Cerebellar nuclear complex (tissue), 1 donor: Measurements from ENCODE around the gene CX3CR1.

ENCODE experiments used
- DNase-seq, 2 experiments: peaks; one replicate each; lab custom pipeline; 2025; lab: John Stamatoyannopoulos, UW

CX3CR1 gene

DNA sequence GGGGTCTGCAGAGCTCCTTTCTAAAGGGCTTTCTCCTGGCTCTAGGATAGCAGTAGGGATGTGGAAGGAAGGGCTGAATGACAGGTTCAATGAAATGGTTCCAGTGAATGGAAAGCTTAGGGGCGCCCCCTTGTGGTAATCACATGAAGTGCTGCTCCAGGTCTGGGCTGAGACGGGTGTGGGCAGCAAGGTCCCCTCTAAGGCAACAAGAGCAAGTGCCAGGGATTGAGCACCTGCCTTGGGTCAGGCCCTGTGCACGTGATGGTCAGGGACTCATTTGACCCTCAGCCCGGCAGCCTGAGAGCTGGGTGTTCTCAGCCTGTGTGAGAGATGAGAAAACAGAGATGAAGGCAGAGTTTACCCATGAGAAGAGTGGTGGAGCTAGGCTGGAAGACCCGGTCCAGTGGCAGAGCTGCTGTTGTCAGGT, 12.1 kb upstream of the CX3CR1 start:
- no peak for DNase-seq

GRCh38 chr3:39290255-39290654, 10.4 kb upstream of the CX3CR1 start:
- no peak for DNase-seq

DNA sequence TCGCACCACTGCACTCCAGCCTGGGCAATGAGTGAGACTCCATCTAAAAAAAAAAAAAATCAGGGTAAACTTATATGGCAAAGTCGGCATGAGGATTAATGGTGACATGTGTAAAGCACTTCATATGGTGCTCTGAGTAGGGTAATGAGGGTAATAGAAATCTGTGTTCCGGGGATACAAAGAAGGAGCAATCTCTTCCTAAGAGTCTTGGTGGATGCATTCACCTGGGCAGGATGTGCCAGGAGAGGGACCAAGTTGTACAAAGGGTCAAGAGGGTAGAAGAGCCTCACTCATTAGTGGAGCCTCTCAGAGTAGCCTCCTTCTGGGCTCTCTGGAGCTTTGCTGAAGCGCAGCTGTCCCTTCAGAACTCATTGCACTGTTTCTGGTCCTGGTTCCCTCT, 9.3 kb upstream of the CX3CR1 start:
- DNase-seq: no peak

DNA sequence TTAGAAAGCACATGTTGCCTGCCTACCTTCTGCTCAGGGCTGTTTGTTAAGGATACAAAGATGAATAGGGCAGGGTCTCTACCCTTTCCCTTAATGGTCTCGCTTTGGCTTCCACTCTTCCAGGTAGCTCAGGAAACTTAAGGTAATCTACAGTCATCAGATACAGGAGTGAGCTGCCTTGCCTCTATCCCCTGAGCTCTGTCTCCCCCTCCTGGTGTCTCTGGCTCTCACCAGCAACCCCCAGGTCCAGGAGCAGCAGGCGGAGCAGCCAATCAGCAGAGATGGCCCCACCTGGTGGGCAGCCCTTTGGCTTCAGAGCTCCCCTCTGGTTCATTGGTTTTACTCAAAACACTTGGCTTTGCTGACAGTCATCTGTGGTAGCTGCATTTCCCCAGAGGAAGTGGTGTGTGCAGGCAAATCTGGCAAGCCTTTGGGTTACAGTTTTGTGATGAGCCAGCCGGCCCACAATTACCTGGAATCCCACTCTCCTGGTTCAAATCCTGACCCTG, 8.5 kb upstream of the CX3CR1 start:
- peak in 1 of 2 experiments; percentile 38 for DNase-seq

DNA sequence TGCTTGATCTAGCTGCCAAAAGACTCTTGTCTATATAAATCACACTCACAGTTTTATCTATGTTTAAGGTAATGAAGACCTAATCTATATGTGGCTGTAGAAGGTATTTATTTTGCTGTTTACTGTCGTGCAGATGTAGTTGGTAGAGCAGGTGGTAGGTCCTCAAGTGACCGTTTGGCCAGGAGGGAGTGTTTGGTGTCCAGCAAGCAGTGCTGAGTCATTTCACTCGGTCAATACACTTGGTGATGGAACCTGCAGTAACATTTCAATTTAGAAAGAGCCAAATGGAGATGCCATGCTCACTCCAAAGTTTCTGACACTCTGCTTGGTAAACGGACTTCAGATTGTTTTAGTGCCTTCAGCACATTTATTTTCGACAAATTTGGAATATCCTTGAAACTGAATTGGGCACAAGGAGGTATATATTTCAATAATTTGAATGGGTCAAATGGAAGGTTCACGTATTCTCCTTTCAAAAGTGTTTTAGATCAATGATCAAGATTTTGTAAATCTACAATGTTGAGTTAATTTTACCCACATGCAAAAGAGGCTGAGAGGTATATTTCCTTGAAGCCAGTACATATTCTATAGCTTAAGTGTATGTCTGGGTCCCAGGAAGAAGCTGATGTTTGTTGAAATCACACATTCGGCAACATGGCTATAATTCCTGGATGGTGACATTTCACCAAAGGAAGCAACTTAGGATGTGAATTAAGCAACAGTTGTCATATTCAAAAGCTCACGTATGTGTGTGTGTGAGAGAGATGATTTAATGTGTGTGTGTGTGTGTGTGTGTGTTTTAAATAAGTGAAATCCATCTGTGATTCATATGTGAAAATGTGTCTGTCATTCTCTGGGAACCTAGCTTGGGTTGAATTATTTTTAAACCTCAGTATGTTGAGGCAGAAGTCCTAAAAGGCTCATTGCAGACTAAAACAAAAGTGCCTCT, 7.7 kb upstream of the CX3CR1 start:
- no peak for DNase-seq

- no peak for DNase-seq
Observed at GRCh38 chr3:39286771-39287170, 6.9 kb upstream of the CX3CR1 start.

DNA sequence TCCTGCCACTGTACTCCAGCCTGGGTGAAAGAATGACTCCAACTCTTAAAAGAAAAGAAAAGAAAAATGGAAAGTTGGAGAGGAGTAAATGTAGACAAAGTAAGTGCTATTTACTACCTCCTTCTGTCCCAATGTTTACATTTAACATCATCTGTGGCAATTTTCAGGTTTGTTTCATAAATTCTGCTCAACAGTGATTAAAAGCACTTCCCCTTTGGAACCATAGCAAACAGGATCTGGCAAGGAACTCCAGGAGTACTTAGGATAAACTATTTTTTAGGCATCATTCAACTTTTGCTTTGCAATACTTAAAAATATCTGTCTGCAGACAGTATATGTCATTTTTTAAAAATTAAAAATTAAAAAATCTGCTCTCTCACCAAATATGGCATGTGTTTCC, 5.5 kb upstream of the CX3CR1 start:
- no peak for DNase-seq

GRCh38 chr3:39284457-39284881, 4.6 kb upstream of the CX3CR1 start:
- no peak for DNase-seq

DNA sequence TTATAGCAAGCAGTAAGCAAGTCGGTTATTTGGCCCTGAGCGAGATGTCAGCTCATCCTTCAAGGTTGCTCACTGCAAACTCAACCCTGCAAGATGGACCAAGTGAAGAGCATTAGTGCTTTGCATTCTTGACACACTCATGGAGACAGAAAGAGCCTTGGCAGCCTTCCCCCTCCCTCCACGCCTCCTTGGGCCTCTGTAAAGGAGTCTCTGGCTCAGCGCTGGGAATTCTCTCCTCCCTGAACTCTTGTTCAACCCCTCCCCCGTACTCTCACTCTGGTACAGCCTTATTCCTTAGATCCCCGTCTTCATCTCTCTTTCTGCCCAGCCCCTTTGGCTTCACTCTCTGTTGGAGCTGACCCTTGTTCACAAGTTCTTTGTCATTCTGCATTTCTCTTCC, 2.2 kb upstream of the CX3CR1 start:
- DNase-seq: no peak

DNA sequence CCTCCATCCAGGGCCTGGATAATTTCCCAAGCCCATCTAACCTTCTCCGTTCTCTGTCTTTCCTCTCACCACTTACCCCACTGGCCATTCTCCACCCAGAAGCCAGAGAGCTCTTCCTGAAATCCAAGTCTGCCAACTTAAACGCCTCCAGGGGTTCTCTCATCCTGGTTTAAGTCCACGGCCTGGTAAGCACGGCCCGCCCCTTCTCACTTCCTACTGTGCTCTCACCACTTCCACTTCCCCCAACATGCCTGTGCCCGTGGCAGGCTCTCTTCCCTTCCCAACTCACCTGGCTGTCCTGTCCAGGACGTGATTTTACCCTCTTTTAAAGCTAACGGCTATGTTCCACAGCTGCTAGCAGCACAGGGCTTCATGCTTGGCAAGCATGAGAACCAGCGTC, 1.7 kb upstream of the CX3CR1 start:
- no peak for DNase-seq

DNA sequence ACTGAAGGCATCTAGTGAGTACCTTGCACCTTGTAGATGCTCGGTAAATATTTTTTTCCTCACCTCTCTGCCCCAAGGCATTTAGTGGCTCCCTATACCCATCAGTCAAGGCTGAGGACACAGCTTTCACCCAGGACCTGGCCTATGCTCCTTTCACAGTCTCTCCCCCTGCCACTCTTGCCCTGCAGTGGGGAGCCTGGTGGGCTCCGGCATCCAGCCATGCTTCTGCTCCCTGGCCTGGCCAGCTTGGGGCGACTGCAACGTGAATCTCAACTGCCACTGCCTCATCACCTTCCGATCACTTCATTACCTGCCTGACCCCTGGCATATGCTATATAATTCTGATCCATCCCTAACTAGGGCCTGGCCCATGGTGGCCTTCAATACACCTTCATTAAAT, 735 bp upstream of the CX3CR1 start:
- DNase-seq: no peak

- DNase-seq: no peak
Observed at GRCh38 chr3:39278616-39278935, 1.3 kb downstream of the CX3CR1 start.

DNA sequence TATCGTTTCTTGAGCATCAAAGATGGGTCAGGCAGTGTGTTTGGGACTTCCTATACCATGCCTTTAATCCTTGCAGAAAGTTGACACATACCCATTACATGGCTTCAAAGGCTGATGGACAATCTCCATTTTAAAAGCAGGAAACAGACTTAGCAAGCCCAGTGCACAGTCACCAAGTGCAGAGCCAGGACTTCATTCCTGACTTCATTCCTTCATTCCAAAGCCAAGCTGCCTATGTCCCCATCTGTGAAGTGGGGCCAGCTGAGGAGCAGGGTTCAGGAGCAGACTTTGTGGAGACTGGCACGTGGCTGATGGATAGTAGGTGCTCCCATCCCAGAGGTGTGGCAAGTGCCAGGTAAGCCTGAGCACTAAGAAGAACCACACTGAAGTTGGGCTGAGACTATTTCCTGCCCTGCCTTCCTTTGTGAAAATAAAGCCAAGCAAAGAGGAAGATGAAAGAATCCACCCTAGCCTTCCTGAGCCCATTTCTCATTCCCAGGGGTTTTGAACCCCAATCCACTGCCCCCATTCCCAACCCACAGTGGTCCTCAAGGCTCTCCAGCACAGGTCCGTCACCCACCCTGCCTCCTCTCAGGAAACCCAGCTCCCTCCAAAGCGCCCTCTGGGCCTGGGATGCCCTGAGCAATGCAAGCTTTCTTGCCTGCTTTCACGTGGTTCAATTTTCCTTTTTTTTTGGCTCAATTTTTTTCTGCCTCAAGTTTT, 1.8 kb downstream of the CX3CR1 start:
- DNase-seq: no peak

DNA sequence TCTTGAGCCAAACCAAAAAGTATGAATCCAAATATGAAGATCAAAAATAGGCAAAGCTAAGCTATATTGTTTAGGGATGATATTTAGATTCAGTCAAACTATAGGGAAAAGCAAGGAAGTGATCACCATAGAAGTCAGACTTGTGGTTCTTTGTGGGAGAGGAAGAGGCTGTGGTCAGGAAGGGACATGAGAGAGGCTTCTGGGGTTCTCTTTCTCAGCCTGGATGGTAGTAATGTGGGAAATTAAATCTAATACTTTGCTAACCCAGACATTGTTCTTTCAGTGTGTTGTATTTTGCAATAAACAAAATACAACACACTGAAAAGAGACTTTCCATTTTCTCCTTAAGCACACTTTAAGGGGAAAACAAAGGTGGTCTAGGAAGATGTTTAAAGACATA, 3.1 kb downstream of the CX3CR1 start:
- DNase-seq: no peak

GRCh38 chr3:39275963-39276593, 3.8 kb downstream of the CX3CR1 start:
- no peak for DNase-seq

DNA sequence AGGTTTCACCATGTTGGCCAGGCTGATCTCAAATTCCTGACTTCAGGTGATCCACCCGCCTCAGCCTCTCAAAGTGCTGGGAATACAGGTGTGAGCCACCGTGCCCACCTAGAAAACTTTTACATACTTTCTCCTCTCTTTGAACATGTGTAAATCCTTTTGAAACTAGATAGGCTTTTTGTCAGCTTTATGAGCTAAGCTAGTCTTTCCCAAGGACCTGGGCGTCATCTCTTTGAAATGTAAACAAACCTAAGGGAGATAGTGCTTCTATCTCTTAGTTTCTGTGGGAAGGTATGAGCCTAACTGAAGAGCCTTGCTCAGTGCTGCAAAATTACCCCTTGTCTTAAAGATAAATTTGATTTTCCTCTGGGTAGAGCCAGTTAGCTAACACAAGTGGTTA, 4.8 kb downstream of the CX3CR1 start:
- no peak for DNase-seq

DNA sequence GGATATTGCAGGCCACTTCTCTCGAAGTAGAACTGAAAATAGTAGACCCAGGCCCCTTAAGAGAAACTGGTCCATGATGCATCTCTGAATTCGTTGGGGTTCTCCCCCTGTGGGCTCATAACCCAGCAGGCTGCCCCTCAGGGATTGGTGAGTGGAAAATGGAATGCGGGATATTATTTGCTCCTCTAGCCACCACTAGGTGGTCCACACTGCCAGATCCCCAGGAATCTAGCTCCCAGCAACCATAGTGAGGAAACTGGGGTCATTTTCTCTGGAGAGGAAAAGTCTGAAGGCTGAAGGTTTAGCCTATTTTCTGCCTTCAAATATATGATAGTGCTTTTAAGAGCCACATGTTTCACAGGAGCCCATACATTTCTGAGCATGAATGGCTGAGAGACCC, 6.7 kb downstream of the CX3CR1 start:
- DNase-seq: no peak

- DNase-seq: no peak
Observed at GRCh38 chr3:39272191-39272590, 7.6 kb downstream of the CX3CR1 start.

DNA sequence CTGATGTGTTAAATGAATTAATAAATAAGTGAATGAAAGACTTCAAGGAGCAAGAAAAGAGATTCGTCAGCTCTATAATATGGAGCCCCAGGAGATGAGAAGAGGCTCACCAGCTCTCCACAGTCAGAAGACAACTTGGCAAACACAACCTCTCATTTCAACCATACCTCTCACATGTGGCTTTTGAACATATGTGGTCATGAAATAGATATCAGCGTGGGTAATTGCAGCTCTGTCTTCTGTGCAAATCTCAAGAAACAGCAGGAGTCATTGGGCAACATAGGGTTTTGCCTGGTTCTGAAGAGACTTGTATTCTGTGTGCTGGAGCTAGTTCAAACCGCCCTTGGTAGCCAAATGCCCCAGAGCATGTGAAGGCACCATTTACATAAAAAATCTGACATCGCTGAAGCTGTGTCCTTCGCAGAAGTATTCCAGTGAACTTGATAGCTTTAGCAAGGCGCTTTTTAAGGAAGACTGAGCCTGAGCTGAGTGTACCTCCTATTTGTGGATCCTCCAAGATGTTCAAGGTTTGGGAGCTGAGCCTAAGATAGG, 8.4 kb downstream of the CX3CR1 start:
- no peak for DNase-seq

DNA sequence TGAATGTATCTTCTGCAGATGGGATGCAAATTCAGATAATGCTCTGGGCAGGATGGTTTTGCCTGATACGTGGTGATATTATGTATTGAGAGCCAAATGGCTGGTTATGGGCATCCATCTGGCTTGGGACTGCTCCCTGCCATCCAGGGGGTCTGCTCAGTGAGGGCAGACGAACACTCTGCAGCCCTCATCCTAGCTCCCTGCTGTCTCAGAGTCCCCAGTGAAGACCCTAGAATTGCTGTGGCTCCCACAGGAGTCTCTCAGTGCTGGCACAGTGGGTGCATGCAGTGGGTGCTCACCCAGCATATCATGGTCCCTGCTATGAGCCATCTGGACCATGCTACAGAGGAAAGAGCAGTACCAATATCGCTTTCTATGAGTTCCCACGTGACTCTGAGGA, 10.3 kb downstream of the CX3CR1 start:
- no peak for DNase-seq

DNA sequence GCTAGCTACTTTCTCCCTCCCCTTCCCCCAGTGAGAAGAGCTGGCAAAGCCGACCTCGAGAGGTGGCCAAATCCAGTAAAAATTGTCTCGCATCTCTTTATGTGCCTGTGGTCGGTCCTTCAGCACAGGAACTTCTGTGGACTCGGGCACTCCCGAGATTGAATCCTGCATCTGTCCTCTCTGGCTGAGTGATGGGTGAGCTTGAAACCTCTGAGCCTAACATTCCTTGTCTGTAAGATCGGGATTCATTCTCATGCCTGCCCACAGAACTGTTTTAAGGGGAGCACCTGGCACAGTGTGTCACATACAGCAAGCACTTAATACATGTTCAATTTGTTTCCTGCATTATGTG, 11.3 kb downstream of the CX3CR1 start:
- DNase-seq: no peak
